Activated CD4-positive, alpha-beta T cell treated with anti-CD3 and anti-CD28 coated beads for 36 hours (primary cell): ENCODE results near the gene IGFL3. TPM values are rescaled to one million over a fixed set of nuclear protein-coding genes. Genes with fewer than 3 reads are reported as not detected.
"Not testable (repeated sequence)": the region's sequence is repeated elsewhere in the genome, so short reads cannot be mapped to it uniquely, and the experiment has no call there.

Source experiments
- ATAC-seq: fragments of 200-7000 bp; cut with Tn5 transposase; one replicate; pipeline ENCODE4 v1.10.0; 2021; ENCODE audit warnings: mild to moderate bottlenecking, moderate library complexity
- CTCF ChIA-PET: fragments of 350-600 bp; sonication (Branson Sonifier 250); formaldehyde crosslinking; loops from one replicate; lab custom pipeline; 2021; ENCODE audit warnings: antibody characterized with exemption; lab: Charles Lee
- POLR2A ChIA-PET: fragments of 350-600 bp; sonication (Branson Sonifier 250); formaldehyde crosslinking; loops from one replicate; lab custom pipeline; 2021; ENCODE audit warnings: antibody characterized with exemption, inconsistent platforms; lab: Charles Lee
- DNase-seq: peaks from one replicate; pipeline ENCODE4 v3.0.0-alpha.2; 2020
- H3K27ac Mint-ChIP-seq: one replicate; pipeline ENCODE4 v1.8.0; 2021; ENCODE audit warnings: mixed read lengths
- H3K27me3 Mint-ChIP-seq: one replicate; pipeline ENCODE4 v1.8.0; 2021; ENCODE audit warnings: mixed read lengths
- H3K36me3 Mint-ChIP-seq: one replicate; pipeline ENCODE4 v1.8.0; 2021; ENCODE audit warnings: low read depth, mixed read lengths
- H3K4me1 Mint-ChIP-seq: one replicate; pipeline ENCODE4 v1.8.0; 2021; ENCODE audit warnings: mixed read lengths
- H3K4me3 Mint-ChIP-seq: one replicate; pipeline ENCODE4 v1.8.0; 2021; ENCODE audit warnings: mild to moderate bottlenecking, moderate library complexity, mixed read lengths
- H3K9me3 Mint-ChIP-seq: one replicate; pipeline ENCODE4 v1.8.0; 2021; ENCODE audit warnings: low read depth, mixed read lengths
- intact Hi-C, 2 experiments: fragments of 100-400 bp; cut with DNase I in 1 of 2; cut with micrococcal nuclease in 1 of 2; formaldehyde crosslinking; loops; one replicate each; pipeline versions ENCODE4 v1.14.2 to v1.15.1; 2022 to 2024; cut with DNase I, micrococcal nuclease
- total RNA-seq, 2 experiments: library from RNA; stranded (reverse); gene quantifications; one replicate each; pipeline ENCODE4 v1.2.3, GENCODE V29; 2021

IGFL3 gene
- total RNA-seq, 2 experiments from 2014 or later: not detected

GRCh38 chr19:46118136-46118535 lies 6.4 kb downstream of the IGFL3 start:
- Mint-ChIP-seq H3K4me3 (no peak overlapping the region), H3K36me3 (no peaks in the 10 kb centered on the region), H3K27ac (no peak overlapping the region), H3K27me3 (peaks cover 46% of the 10 kb centered on the region), H3K9me3 (no peaks in the 10 kb centered on the region), H3K4me1 (peaks cover 13% of the 10 kb centered on the region)
- no peak for DNase-seq
- ATAC-seq: no peak
- intact Hi-C loops: no loop called here
- ChIA-PET POLR2A (no interaction called here), CTCF (no interaction called here)

GRCh38 chr19:46116121-46116520 lies 8.4 kb downstream of the IGFL3 start:
- no peak for ATAC-seq
- H3K9me3 Mint-ChIP-seq: no peaks in the 10 kb centered on the region
- intact Hi-C loops: no loop called here
- no peak overlapping the region for H3K27ac Mint-ChIP-seq
- H3K4me3 Mint-ChIP-seq: no peak overlapping the region
- peaks cover 13% of the 10 kb centered on the region for H3K4me1 Mint-ChIP-seq
- DNase-seq: no peak
- ChIA-PET CTCF (interaction anchor here (0.6 to 1.0 kb wide), 4 partner anchors 40 to 413 kb away, joined by 3 to 4 read pairs (median 3); no protein-coding TSS in a partner anchor), POLR2A (no interaction called here)
- peaks cover 57% of the 10 kb centered on the region for H3K27me3 Mint-ChIP-seq
- no peaks in the 10 kb centered on the region for H3K36me3 Mint-ChIP-seq

- Mint-ChIP-seq H3K4me1 (peaks cover 13% of the 10 kb centered on the region), H3K36me3 (no peaks in the 10 kb centered on the region), H3K4me3 (no peak overlapping the region), H3K27me3 (peaks cover 59% of the 10 kb centered on the region), H3K9me3 (no peaks in the 10 kb centered on the region), H3K27ac (no peak overlapping the region)
- ATAC-seq: peak; percentile 99
- intact Hi-C loops: loop anchor here (1.0 to 2.0 kb wide), 5 partner anchors 29 to 311 kb away; no protein-coding TSS in a partner anchor
- ChIA-PET CTCF (interaction anchor here (0.6 to 1.0 kb wide), 10 partner anchors 10 to 413 kb away, joined by 3 to 5 read pairs (median 3); no protein-coding TSS in a partner anchor), POLR2A (interaction anchor here (1.0 kb wide), 1 partner anchor 150 kb away, joined by 3 read pairs; no protein-coding TSS in a partner anchor)
- peak; percentile 84 for DNase-seq
Measured at GRCh38 chr19:46115396-46116106, 8.9 kb downstream of the IGFL3 start.

GRCh38 chr19:46113726-46114125 lies 10.8 kb downstream of the IGFL3 start:
- intact Hi-C loops: loop anchor here (2.0 kb wide), 3 partner anchors 31 to 313 kb away; no protein-coding TSS in a partner anchor
- Mint-ChIP-seq H3K9me3 (no peaks in the 10 kb centered on the region), H3K4me1 (peaks cover 13% of the 10 kb centered on the region), H3K36me3 (no peaks in the 10 kb centered on the region), H3K27me3 (peaks cover 50% of the 10 kb centered on the region), H3K27ac (no peak overlapping the region), H3K4me3 (no peak overlapping the region)
- ATAC-seq: no peak
- CTCF ChIA-PET: interaction anchor here (0.6 to 1.2 kb wide), 3 partner anchors 9 to 35 kb away, joined by 3 to 5 read pairs (median 4); no protein-coding TSS in a partner anchor
- DNase-seq: no peak
- POLR2A ChIA-PET: interaction anchor here (0.5 kb wide), 1 partner anchor 167 kb away, joined by 4 read pairs; no protein-coding TSS in a partner anchor

- H3K27ac Mint-ChIP-seq: no peak overlapping the region
- peaks cover 13% of the 10 kb centered on the region for H3K4me1 Mint-ChIP-seq
- ChIA-PET POLR2A (no interaction called here), CTCF (interaction anchor here (1.0 kb wide), 1 partner anchor 107 kb away, joined by 4 read pairs; no protein-coding TSS in a partner anchor)
- H3K4me3 Mint-ChIP-seq: no peak overlapping the region
- no peaks in the 10 kb centered on the region for H3K36me3 Mint-ChIP-seq
- ATAC-seq (no peak), DNase-seq (no peak)
- intact Hi-C loops: no loop called here
- H3K27me3 Mint-ChIP-seq: peaks cover 41% of the 10 kb centered on the region
- H3K9me3 Mint-ChIP-seq: no peaks in the 10 kb centered on the region
Measured at GRCh38 chr19:46112527-46112926, 12.0 kb downstream of the IGFL3 start.

- H3K36me3 Mint-ChIP-seq: no peaks in the 10 kb centered on the region
- ATAC-seq (no peak), DNase-seq (no peak)
- H3K4me3 Mint-ChIP-seq: no peak overlapping the region
- CTCF ChIA-PET: interaction anchor here (0.8 to 1.0 kb wide), 2 partner anchors 29 to 106 kb away, joined by 3 to 4 read pairs; no protein-coding TSS in a partner anchor
- H3K4me1 Mint-ChIP-seq: peaks cover 13% of the 10 kb centered on the region
- H3K27me3 Mint-ChIP-seq: peaks cover 38% of the 10 kb centered on the region
- H3K27ac Mint-ChIP-seq: no peak overlapping the region
- POLR2A ChIA-PET: no interaction called here
- H3K9me3 Mint-ChIP-seq: no peaks in the 10 kb centered on the region
- intact Hi-C loops: no loop called here
Measured at GRCh38 chr19:46111376-46111775, 13.1 kb downstream of the IGFL3 start.

GRCh38 chr19:46109876-46110275 lies 14.6 kb downstream of the IGFL3 start:
- intact Hi-C loops: no loop called here
- ATAC-seq: no peak
- Mint-ChIP-seq H3K27ac (no peak overlapping the region), H3K4me3 (no peak overlapping the region), H3K27me3 (peaks cover 37% of the 10 kb centered on the region), H3K4me1 (peaks cover 1% of the 10 kb centered on the region), H3K9me3 (no peaks in the 10 kb centered on the region), H3K36me3 (no peaks in the 10 kb centered on the region)
- CTCF ChIA-PET: interaction anchor here (0.6 to 1.2 kb wide), 2 partner anchors 37 to 350 kb away, joined by 3 to 4 read pairs; no protein-coding TSS in a partner anchor
- POLR2A ChIA-PET: no interaction called here
- no peak for DNase-seq

- H3K9me3 Mint-ChIP-seq: no peaks in the 10 kb centered on the region
- H3K27me3 Mint-ChIP-seq: peaks cover 15% of the 10 kb centered on the region
- POLR2A ChIA-PET: no interaction called here
- H3K27ac Mint-ChIP-seq: no peak overlapping the region
- H3K36me3 Mint-ChIP-seq: no peaks in the 10 kb centered on the region
- CTCF ChIA-PET: no interaction called here
- intact Hi-C loops: no loop called here
- H3K4me3 Mint-ChIP-seq: no peak overlapping the region
- DNase-seq: no peak
- no peak for ATAC-seq
- no peaks in the 10 kb centered on the region for H3K4me1 Mint-ChIP-seq
Measured at GRCh38 chr19:46107371-46107770, 17.1 kb downstream of the IGFL3 start.

- H3K27ac Mint-ChIP-seq, intact Hi-C loops, H3K4me3 Mint-ChIP-seq, ATAC-seq, DNase-seq, POLR2A ChIA-PET, H3K36me3 Mint-ChIP-seq, H3K4me1 Mint-ChIP-seq: not testable (repeated sequence)
- Mint-ChIP-seq H3K27me3 (peaks cover 22% of the 10 kb centered on the region), H3K9me3 (peaks cover 11% of the 10 kb centered on the region)
- CTCF ChIA-PET: interaction anchor here (1.0 kb wide), 1 partner anchor 9 kb away, joined by 4 read pairs; no protein-coding TSS in a partner anchor
Measured at GRCh38 chr19:46102333-46102732, 22.2 kb downstream of the IGFL3 start.

- H3K9me3 Mint-ChIP-seq: peaks cover 15% of the 10 kb centered on the region
Measured at GRCh38 chr19:46101293-46101692, 23.2 kb downstream of the IGFL3 start.

GRCh38 chr19:46100344-46100743 lies 24.1 kb downstream of the IGFL3 start:
- ATAC-seq (no peak), DNase-seq (no peak)
- intact Hi-C loops: no loop called here
- peaks cover 38% of the 10 kb centered on the region for H3K27me3 Mint-ChIP-seq
- H3K36me3 Mint-ChIP-seq: peaks cover 4% of the 10 kb centered on the region
- peaks cover 15% of the 10 kb centered on the region for H3K9me3 Mint-ChIP-seq
- no peaks in the 10 kb centered on the region for H3K4me1 Mint-ChIP-seq
- ChIA-PET POLR2A (no interaction called here), CTCF (no interaction called here)
- H3K27ac Mint-ChIP-seq: no peak overlapping the region
- no peak overlapping the region for H3K4me3 Mint-ChIP-seq

More at GRCh38 chr19:46101293-46101692, 23.2 kb downstream of the IGFL3 start:
- Mint-ChIP-seq H3K4me1 (no peaks in the 10 kb centered on the region), H3K27ac (no peak overlapping the region), H3K36me3 (peaks cover 4% of the 10 kb centered on the region), H3K4me3 (no peak overlapping the region), H3K27me3 (peaks cover 32% of the 10 kb centered on the region)
- POLR2A ChIA-PET: no interaction called here
- intact Hi-C loops: no loop called here
- ATAC-seq (no peak), DNase-seq (no peak)
- CTCF ChIA-PET: interaction anchor here (0.6 to 1.0 kb wide), 3 partner anchors 8 to 90 kb away, joined by 3 to 4 read pairs (median 3); no protein-coding TSS in a partner anchor
